Globus pallidus (tissue), 1 donor: Measurements from ENCODE around the gene CSRP1.
A peak's percentile ranks its signal among the peaks of the same experiment; 100 is the strongest.
"Not testable (repeated sequence)": the region's sequence is repeated elsewhere in the genome, so short reads cannot be mapped to it uniquely, and the experiment has no call there.

Source experiments
- DNase-seq: peaks from one replicate; pipeline ENCODE4 v3.0.0-alpha.2; 2015; ENCODE audit warnings: low spot score

CSRP1 gene

DNA sequence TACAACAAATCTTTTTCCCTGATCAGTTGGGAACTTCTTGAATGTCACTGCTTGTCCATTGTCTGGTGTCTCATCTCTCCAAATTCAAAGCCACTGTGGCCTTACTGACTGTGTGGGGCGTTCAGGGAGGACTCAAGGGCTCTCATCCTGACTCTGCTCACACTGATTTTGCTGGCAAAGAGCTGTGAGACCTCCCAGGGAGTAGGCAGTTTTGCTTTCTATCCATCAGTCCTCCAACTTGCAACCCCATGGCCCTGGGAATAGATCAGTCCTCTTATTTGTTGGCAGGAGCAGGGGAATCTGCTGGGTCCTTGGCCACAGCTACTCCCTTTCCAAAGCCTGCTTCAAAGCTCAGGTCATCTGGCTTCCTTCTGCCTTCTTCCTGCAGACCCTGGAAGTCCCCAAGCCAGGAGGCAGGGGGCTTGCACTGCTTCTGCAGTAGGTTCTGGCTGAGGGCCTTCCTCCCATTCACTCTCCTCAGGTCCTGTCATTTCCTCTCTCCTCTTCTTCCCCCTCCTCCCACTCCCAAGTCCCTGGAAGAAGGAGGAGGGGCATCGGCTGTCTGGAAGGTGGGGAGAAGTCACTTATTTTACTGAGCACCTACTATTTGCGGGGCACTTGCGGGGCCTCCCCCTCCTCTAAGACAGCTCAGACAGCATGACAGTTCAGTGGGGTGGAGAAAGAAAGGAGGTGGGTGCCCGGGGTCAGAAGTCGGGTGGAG lies 31.1 kb upstream of the CSRP1 start:
- no peak for DNase-seq

DNA sequence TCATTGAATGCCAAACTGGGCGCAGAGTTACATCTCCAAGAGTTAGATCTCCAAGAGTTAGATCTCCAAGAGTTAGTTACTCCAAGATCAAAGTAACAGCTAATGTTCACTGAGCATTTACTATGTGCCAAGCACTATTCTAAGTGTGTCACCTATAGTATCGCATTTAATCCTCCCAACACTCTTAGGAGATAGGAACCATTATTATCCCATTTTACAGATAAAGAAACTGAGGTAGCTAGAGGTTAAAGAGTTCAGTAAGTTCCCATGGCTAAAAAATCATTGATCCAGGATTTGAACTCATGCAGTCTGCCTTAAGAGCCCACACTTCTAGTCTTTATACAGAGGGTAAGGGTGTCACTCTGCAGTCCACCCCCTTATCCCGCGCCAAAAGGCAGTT lies 30.5 kb upstream of the CSRP1 start:
- no peak for DNase-seq

DNA sequence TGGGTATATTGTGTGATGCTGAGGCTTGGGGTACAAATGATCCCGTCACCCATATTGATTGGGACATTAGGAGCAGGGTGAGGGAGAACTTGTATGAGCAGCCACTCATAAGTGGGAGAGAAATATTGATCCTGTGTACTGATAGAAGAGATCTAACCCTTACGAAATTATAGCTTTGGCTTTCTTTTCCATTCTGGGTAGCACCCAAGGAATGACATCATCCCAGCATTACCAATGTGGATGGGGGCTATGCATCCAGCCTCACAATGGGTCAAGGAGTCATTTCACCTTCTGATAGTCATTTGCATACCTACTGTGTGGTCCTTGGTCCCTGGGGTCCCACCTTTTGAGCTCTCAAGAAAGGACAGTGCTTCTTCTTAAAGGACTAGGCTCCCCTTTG lies 30.1 kb upstream of the CSRP1 start:
- no peak for DNase-seq

DNA sequence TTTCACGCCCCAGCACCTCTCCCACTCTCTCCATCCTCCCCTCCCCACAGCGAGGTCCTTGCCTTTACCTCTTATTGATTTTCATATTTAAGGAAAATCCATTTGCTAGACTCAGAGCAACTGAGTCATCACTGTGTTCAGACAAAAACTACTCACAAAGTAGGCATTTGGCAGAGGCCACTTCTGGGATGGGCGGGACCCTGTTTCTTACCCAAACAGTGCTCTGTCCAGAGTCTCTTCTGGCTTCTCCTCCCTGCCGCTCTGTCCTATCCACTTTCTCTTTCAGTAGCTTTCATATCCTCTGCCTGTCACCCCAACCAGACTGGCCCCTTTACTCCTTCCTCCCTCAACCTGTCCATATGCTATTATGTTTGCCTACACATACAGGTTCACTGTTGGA lies 29.6 kb upstream of the CSRP1 start:
- DNase-seq, result no peak

DNA sequence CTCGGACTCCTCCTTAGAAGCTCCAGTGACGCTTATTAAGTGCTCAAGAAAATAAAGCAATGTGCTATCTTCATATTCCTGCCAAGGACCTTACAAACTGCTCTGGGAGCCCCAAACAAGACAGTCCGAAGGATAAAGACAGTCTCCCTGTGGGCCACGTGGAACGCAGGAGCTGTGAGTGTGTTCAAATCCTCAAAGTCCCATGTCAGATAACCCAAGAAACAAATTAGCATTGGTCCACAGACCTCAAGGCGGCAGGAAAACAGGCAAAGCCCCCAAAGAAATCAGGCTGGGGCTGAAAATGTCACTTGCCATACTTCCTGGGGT lies 29.0 kb upstream of the CSRP1 start:
- DNase-seq, result no peak

DNA sequence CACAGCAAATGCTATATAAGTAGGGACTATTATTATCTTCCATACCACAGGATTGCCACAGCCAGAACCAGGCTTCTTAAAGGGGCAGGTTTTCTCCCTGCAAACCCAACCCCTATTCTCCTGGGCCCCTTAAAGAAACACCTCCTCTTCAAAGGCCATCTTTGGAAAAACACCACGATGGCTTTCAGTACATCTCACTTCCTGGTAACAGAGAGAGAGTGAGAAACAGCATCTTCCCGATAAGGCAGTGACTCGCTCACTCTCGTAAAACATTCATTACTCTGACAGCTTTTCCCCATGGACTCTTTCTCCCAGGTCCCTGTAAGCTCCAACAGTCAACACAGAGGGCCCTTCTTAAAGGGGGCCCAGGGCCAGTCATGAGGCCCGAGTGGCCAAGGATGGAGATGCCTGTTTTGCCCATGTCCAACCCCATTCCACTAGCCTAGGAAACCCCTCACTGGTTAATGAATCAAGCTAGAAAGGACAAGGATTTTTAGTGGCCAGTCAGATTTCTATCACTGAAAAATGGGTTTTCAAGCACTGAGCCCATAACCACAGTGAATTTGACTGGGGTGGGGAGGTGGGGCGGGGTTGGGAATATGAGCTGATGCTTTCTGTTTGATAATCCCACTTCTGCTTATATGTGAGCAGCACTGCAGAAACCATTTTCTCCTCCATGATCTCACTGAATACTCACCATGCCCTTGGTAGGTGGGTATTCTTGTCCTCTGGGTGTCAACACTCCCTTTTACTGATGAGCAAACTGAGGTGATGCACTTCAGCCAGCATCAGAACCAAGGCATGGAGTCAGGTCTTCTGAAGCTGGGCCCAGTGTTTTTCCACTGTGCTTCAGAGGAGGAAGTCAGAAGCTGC lies 28.4 kb upstream of the CSRP1 start:
- no peak for DNase-seq

DNA sequence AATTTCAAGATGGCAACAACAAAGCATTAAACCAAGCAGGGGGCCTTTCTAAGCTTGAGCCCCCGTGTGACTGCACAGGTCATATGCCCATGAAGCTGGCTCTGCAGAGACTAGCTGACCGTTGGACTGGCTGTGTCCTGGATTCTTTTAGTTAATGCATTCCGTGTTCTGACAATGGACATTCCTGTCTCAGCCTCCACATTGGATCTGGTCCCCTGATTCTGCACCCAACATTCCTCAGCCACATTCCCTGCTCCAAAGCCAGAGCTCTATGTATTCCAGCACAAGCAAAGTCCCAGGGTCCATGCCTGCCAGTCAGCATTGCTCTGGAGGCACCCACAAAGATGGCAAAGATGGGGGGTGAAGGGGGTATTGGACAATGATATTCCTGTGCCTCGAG lies 26.9 kb upstream of the CSRP1 start:
- DNase-seq, result no peak

DNA sequence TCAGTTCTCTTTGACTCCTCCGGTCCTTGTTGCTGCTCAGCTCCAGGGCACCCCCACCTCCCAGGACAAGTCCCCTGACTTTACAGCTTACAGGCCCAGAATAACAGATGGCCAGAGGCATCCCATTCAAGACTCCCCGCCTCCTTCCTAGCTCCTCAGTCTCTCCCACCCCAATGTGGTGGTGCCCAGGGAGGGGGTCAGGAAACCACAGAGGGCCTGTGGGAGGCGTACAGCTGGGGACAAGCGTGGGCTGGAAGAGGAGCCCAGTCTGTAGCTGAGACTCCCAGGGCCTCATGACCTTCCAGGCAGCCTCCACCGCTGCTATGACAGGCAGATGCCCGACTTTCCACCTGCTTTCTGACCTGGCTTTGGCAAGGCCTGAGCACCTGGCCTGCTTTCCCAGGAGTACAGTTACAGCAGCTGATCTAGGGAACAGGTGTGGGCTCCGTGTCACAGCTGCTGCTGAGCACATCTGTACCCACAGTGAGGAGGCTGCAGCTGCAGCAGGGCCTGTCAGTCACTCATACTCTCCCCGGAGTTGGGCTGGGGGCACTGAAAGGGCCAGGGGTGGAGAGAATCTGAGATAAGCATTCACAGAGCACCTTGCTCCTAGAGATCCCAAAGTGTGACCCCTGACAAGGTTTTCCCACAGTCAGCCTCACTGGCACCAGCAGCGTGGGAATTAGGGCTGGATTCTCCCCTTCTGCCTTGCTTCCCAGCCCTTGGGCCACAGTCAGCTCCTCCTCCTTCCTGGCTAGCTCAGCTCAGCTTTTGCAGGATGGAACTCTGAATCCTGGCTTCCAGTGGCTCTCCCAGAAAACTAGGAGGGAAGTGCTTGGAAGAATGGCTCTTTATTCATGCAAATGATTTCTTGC lies 24.9 kb upstream of the CSRP1 start:
- no peak for DNase-seq

DNA sequence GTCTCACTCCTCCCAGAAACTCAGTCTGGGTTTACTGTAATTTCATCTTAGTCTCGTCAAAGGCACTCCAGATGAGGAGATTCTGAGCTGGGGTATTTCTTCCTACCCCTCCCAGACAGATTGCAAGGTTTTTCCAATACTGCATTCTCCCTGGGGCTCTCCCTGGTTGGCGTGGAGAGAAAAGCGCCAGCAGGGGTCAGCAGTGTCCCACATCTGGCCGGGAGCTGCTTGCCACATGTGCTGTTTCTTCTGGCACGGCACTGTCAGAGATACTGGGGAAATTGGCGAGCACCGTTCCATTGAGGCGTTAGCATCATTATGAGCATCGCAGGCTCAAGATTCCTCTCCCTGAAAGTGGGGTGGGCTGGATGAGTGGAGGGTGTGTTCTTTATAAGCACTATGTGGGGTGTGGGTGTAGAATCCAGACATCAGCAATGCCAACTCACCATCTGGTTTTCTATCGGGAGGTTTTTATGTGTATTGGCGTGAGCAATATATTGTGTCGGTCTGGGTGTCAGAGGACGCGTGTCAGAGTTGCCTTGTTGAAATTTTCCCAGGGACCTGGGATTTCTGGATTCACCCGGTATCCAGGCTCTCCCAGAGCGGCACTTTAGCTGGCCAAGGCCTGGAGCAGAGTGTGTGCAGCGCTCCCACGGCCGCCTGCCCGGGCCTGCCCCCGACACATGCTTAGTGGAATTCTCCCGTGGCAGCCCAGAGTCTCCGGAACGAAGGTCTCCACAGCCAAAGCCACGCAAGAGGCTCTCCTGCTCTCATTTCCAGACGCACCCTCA lies 24.0 kb upstream of the CSRP1 start:
- peak; percentile 86 for DNase-seq

DNA sequence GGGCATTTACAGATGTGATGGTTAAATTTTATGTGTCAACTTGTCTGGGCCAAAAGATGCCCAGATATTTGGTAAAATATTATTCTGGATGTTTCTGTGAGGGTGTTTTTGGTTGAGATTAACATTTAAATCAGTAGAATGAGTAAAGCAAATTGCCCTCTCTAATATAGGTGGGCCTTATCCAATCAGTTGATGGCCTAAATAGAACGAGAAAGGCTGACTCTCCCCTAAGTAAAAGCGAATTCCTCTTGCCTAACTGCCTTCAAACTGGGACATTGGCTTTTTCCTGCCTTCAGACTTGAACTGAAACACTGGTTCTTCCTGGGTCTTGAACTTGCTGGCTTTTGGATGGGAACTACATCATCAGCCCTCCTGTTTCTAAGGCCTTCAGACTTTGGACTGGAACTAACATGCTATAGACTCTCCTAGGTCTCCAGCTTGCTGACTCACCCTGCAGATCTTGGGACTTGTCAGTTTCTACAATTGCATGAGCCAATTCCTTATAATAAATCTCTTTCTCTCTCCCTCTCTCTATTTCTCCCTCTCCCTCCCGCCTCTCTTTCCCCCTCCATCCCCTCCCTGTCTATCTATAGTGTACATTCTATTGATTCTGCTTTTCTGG lies 21.8 kb upstream of the CSRP1 start:
- no peak for DNase-seq

DNA sequence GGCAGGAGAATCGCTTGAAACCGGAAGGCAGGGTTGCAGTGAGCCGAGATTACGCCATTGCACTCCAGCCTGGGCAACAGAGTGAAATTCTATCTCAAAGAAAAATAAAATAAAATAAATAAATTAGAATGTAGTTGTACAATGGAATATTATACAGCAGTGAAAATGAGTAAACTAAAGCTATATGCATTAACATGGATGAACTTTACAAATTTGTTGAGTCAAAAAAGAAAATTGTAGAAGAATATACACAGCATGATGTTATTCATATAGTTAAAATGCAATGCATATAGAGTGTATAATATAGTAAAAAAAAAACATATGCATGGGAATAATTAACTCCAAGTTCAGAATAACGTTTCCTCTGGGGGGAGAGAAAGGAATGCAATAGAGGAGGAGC lies 21.0 kb upstream of the CSRP1 start:
- no peak for DNase-seq

DNA sequence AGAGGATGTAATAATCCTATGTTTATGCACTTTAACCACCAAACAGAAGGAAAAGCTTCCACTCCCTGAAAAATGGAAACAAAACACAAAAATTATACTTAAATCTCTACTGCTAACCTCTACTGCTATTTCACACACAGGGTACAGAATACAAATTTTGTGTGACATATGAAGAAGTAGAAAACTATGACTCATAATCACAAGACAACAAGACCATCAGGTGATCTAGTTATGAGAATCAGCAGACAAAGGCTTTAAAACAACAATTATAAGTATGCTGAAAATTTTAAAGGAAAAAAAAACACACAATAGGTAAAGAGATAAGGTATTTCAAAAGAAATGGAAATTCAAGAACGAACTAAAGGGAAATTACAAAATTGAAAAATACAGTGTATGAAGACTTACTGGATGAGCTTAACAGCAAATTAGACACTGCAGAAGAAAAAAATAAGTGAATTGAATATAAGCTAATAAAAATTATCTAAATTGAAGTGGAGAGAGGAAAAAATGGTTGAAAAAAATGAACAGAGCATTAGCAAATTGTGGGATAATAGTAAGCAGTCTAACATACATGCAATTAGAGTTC lies 18.4 kb upstream of the CSRP1 start:
- DNase-seq, result no peak

DNA sequence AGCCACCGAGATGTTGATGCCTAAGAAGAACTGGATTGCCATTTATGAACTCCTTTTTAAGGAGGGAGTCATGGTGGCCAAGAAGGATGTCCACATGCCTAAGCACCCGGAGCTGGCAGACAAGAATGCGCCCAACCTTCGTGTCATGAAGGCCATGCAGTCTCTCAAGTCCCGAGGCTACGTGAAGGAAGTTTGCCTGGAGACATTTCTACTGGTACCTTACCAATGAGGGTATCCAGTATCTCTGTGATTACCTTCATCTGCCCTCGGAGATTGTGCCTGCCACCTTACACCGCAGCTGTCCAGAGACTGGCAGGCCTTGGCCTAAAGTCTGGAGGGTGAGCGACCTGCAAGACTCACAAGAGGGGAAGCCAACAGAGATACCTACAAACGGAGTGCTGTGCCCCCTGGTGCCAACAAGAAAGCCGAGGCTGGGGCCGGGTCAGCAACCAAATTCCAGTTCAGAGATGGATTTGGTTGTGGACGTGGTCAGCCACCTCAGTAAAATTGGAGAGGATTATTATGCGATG lies 13.2 kb upstream of the CSRP1 start:
- DNase-seq, result not testable (repeated sequence)

DNA sequence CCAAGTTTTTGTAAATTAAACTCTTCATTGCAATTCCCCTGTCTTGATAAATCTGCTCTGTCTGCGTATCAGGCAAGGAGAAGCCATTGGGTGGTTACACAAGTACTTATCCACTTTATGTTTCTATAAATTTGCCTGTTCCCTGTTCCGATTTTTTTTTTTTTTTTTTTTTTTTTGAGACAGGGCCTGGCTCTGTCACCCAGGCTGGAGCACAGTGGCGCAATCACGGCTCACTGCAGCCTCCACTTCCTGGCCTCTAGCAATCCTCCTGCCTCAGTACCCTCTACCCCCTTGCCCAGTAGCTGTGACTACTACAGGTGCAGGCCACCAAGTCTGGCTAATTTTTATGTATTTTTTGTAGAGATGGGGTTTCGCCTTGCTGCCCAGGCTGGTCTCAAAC lies 11.1 kb upstream of the CSRP1 start:
- DNase-seq, result no peak

DNA sequence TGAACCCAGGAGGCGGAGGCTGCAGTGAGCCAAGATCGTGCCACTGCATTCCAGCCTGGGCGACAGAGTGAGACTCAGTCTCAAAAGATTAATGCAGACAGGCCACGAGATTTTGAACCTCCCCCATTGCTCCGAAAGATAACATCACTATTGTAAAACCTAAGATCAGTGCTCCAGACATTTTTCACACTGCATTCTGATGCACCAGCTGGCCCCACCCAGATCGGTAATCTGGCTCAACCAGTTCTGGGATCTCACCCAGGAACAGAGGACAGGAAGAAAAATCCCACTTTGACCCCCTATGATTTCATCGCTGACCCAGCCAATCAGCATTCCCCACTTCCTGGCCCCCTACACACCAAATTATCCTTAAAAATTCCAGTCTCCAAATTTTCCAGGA lies 10.7 kb upstream of the CSRP1 start:
- no peak for DNase-seq

DNA sequence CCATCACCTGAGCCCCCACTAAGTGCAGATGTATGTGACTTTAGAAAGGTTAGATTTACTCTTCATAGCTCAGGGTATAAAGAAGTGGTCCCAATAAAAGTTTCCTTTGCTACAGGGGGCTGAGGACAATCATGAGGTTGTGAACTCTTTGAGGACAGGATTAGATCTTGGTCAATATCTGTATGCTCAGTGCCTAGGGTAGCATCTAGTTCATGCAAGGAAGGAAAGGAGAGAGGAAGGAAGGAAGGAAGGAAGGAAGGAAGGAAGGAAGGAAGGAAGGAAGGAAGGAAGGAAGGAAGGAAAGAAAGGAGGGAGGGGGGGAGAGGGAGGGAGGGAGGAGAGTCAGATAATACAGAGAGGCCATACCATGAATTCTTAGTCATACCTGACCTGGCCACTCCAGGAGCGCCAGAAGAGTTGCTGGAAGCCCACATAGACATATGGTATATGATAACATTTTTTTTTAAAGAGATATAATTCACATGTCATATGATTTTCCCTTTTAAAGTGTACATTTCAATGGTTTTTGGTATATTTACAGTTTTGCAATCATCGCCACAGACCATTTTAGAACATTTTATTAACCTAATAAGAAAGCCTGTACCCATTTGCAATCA lies 9.7 kb upstream of the CSRP1 start:
- DNase-seq, result no peak

DNA sequence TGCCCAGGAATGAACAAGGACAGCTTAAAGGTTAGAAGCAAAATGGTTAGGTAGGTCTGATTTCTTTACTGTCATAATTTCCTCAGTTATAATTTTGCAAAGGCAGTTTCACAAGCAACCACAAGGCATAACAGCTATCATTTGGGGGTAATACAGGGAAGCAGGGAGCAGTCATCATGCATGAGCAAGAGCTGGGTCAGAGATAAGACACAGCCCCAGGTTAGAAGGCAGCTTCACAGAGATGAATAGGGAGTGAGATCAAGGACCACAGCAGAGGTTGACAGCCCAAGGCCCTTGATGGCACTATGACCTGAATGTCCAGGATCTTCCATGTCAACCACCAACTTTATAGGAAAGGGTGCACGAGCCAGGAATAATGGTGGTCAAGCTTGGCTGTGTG lies 9.0 kb upstream of the CSRP1 start:
- no peak for DNase-seq

DNA sequence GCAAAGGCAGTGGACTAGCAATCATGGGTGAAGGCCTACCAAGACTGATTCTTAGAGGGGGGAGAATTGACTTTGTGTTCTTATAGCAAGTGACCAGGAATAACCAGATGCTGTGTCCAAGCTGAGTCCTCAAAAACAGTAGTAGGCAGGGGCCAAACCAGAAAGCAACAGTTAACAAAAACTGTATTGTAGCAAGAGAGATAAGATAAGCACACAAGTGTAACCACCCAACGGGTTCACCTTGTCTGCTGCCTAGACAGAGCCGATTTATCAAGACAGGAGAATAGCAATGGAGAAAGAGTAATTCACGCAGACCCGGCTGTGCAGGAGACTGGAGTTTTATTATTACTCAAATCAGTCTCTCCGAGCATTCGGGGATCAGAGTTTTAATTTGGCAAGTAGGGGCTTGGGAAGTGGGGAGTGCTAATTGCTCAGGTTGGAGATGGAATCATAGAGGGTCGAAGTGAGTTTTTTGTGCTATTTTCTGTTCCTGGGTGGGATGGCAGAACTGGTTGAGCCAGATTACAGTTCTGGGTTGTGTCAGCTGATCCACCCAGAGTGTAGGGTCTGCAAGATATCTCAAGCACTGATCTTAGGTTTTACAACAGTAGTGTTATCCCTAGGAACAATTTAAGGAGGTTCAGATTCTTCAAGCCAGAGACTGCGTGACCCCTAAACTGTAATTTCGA lies 8.3 kb upstream of the CSRP1 start:
- DNase-seq, result no peak

DNA sequence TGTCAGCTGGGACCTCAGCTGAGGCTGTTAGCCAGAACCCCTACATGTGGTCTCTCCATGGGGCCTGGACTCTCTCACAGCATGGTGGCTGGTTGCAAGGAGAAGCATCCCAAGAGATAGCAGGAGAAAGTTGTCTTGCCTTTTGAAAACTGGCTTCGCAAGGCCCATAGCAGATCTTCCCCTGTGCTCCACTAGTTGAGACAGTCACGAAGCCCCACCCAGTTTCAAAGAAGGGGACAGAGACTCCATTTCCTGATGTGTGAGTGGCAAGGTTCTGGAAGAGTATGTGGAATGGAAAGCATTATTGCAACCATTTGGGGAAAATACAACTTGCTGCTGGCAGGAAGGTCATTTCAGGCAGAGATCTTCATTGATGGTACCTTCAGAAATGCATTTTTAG lies 7.5 kb upstream of the CSRP1 start:
- no peak for DNase-seq
